GM18499 (cell line): ENCODE results near the gene ARL2.
A peak's percentile ranks its signal among the peaks of the same experiment; 100 is the strongest.
"Not testable (repeated sequence)": the region's sequence is repeated elsewhere in the genome, so short reads cannot be mapped to it uniquely, and the experiment has no call there.

Experiments
- ATAC-seq: cut with Tn5 transposase; IDR thresholded peaks from one replicate; pipeline ENCODE4 v1.9.1; 2021; ENCODE audit warnings: moderate number of reproducible peaks; ENCODE audit not compliant: insufficient read depth, unreplicated experiment

The ARL2 gene

DNA sequence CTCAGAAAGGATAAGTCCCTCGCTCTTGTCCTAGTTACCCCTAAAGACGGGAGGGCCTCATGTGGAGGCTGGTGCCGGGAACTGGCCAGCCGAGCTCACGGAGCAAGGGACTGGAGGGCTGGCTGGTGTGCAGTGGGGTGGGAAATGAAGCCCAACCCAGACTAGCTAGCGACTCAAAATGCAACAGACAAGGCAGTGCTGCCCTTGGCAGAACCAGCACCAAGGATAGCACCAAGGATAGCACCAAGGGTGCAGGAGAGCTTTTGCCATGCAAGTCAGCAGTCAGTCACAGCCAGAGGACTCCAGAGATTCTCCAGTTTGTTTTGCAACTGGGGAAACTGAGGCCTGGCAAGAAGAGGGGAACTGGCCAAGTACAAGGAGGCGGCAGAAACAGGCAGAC lies 10.7 kb upstream of the ARL2 start:
- ATAC-seq = no peak

DNA sequence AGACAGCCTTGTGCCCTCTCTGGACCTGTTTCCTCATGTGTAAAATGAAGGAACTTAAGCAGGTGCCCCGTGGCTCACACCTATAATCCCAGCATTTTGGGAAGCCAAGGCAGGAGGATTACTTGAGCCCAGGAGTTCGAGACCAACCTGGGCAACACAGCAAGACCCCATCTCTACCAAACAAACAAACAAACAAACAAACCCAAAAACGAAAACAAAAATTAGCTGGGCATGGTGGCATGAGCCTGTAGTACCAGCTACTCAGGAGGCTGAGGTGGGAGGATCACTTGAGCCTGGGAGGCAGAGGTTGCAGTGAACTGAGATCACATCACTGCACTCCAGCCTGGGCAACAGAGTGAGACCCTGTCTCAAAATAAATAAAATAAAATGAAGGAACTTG lies 10.0 kb upstream of the ARL2 start:
- not testable (repeated sequence) for ATAC-seq

DNA sequence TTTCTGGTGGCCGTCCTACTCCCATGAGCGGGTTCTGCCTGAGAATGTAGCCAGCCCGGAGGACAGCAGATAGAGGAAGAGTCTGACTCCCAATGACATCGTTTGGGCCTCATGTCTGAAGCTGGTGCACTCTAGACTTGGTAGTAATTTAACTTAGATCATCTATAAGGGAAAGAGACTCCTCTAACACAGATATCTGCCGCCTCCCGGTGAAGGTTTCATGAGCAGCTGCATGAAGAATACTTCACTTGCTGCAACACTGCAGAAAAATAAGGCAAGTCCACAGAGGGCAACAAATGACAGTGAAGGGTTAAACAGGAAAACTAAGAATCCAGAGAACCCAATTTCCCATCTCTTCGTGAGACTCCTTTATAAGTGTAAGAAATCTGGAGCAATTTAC lies 5.9 kb upstream of the ARL2 start:
- ATAC-seq = no peak

DNA sequence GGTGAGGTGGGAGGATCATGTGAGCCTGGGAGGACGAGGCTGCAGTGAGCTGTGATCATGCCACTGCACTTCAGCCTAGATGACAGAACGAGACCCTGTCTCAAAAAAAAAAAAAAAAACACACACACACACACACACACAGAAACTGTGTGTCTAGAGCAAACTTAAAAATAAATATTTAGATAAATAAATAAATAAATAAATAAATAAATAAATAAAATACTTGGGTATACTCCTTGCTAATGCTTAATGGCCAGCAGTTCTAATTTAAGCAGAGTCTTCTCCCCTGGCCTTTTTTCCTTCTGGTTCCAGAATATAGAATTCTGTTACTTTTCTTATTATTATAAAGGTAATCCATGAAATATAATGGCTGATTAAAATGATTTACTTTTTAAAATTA lies 5.1 kb upstream of the ARL2 start:
- no peak for ATAC-seq

DNA sequence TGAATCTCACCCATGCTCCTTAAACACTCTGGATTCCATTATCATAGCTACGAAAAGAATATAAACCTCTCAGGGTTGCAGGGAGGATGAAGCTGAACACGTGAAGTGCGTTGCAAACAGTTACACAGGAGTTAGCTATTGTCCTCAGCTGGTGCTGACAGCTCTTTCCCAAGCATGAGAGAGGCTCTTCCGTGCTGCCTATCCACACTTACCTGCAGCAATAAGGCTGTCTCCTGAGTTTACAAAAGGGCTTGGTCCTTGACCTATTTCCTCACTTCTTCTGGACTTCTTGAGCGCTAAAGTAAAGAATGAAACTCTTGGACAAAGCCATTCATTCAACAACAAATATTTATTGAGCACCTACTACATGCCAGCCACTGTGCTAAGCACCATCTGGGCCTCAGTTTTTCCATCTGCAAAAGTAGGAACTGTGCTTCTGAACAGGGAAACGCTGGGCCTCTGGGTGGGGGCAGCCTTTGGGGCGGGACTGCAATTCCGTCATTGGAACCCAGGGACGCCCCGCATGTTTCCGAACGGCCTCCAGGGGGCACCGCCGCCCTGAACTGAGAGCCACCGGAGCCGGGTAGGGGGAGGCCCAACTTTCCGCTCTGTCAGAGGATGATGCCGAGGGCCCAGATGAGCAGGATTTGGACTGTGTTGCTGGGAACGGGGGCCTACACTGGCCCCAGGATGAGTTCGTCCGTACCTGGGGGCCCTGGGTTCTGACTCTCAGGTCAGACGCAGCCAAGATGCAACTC lies 651 bp upstream of the ARL2 start:
- ATAC-seq = peak; percentile 28

DNA sequence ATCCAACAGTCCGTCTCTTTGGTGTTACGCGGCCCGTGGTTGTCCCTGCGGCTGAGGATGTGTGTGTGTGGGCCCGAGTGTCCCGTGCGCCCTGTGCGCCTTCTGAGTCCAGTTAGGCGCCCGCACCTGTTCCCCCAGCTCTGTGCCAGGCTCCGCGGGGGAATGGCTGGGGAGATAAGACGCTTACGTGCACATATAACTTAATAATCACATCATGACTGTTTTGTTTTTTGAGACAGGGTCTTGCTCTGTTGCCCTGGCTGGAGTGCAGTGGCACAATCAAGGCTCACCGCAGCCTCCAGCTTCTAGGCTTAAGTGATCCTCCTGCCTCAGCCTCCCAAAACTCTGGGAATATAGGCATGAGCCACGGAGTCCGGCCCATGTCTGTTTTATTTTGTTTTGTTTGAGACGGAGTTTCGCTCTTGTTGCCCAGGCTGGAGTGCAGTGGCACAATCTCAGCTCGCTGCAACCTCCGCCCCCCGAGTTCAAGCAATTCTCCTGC lies 817 bp downstream of the ARL2 start:
- no peak for ATAC-seq

DNA sequence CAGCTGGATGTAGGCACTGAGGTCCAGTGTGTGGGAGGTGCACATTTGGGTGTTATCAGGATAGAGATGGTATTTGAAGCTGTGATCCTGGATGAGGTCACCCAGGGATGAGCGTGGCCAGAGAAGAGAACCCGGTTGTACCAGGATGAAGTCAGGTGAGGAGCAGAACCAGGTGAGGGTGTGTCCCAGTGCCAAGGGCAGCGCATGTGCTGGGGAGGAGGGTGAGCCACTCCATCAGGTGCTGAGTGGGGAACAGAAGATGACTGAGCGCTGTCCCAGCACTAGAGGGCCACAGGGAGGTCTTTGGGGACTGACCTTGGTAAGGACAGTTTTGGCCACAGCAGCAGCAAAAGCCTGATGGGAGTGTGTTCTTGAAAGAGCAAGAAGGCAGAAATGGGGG lies 2.7 kb downstream of the ARL2 start:
- ATAC-seq = no peak

DNA sequence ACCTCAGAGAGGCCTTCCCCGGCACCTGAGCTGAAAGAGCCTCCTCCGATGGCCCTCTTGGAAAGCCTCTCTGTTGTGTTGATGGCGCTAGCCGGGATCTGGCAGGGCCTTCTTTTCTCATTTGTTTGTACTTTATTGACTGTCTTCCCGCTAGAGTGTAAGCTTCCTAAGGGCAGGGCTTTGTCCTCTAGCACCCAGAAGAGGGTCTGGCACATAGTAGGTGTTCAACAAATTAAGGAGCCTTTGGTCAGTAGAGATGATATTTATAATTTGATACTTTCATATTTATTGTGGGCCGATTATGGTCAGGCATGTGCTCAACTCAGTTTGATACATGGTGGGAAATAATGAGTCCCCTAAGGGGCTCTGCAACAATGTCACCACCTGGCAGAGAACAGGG lies 4.0 kb downstream of the ARL2 start:
- ATAC-seq = no peak

DNA sequence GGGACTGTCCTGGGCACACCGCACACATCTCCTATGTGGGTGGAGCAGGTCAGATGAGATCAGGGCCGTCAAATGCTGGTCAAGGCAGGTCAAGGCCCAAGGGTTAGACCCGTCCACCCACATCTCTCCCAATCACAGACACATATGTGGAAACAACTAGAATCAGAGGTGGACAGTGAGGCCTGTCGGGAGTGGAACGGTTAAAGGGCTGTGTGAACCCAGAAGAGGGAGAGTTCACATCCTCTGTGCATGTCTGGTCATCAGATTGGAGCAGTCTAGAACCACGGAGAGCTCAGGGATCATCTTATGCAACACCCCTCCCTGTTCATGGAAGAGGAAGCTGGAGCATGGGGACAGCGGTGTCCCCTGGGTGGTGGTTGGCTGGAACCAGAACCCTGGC lies 5.9 kb downstream of the ARL2 start:
- ATAC-seq = no peak

DNA sequence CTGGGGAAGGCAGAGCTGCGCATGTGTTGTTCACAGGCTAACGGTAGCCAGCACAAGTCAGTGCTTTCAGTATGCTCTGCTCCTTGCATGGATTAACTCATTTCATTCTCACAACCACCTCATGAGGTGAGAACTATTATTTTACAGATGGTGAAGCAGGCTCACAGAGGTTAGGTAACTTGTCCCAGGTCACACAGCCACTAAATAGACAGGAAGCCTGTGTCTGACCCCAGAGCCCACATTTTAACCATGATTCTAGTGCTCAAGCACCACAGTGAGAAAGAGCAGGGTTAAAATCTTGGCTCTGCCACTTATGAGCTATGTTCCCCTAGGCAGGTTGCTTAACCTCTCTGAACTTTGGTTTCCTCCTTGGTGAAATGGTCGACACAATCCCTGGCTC lies 7.0 kb downstream of the ARL2 start:
- no peak for ATAC-seq

DNA sequence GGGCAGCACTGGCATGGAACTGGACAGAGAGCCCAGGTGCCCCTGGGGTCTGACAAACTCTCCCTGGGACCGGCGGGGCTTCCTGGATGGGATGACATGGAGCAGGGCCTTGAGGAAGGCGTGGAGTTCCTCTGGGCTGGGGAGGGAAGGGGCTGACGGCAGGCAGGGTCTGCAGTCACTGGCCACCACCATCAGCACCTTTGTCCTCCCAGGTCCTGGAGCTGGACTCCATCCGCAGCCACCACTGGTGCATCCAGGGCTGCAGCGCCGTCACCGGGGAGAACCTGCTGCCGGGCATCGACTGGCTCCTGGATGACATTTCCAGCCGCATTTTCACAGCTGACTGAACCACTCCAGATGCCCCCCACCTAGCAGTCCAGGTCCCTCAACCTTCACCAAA lies 7.5 kb downstream of the ARL2 start:
- ATAC-seq = no peak

DNA sequence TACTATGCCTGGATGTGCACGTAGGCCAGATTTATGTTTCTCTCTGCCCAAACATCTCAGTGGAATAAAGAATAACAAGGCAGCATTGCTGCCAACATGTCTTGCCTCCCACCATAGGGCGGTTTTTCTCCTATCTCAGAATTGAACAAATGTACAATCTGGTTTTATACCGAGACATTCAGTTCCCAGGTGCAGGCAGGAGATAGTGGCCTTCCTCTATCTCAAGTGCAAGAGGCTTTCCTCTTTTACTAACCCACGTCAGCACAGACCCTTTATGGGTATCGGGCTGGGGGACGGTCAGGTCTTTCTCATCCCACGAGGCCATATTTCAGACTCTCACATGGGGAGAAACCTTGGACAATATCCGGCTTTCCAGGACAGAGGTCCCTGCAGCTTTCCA lies 9.5 kb downstream of the ARL2 start:
- ATAC-seq = not testable (repeated sequence)

DNA sequence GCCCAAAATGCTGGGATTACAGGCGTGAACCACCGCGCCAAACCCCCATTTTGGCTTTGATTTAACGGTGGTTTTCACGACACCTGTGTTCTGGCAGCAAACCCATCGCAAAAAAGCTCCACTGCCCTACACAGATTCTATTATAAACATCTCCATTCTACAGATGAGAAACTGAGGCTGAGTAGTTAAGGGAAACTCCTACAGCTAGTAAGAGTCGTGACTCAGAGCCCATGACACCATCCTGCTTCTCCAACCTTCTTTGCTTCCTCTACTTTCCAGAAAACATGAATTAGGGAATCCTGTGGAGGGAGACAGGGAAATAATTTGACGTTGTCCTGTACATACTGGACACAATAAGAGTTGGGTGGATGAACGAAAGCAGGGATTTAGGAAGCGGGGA lies 12.8 kb downstream of the ARL2 start:
- ATAC-seq = no peak

DNA sequence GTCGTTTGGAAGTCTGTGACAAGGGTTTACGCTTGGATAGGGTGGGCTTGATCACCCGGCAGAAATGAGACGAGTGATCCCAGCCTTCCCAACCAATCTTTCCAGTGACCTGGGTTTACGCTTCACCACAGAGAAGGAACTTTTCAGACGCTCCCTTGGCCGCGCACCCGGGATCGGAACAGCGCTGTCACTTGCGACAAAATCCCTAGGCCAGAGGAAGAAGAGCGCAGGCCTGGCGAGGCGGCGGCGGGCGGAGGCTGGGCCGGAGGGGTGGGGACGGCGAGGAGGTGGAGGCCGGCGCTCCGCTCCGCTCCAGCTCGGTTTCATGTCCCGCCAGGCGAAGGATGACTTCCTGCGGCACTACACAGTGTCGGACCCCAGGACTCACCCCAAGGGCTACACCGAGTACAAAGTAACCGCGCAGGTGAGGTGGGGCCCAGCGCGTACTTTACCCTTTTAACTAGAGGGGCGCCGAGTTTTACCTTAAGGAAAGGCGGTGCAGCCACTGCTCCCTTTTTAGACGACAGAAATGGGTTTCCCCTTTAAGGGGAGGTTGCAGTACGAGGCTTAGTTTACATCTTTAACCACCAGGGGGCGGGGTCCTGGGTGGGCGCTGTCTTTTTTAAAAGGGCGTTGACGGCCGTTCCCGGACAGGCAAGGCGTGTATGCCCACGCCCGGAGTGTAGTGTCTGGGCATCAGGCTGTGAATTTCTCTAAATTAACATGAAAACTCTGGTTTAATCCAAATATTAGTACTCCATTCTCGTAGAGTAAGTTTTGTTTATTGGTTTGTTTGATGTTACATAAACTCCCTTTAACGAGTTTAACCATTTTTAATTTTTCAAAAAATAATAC lies 13.5 kb downstream of the ARL2 start, which contains the start of gene SNX15:
Gene SNX15, plus strand, starts transcription at position 227 of the 855 bp plus-strand sequence. Its CDS starts 99 bp downstream, at position 326.
- peak; percentile 72 for ATAC-seq

DNA sequence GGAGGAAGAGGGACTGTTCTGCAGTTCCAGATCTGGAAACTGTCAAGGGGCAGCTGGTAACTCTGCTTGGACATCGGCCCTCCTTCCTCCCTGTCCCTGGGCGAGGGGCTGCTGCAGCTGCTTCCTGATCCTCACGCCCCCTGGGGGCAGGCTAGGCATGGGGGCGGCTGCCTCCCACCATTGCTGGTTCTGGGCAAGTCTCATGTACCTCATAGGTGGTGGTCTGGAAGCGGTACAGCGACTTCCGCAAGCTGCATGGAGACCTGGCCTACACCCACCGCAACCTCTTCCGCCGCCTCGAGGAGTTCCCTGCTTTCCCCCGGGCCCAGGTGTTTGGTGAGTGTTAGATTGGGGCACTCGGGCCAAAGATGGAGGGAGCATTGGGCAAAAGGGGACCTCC lies 18.3 kb downstream of the ARL2 start:
- ATAC-seq = no peak

DNA sequence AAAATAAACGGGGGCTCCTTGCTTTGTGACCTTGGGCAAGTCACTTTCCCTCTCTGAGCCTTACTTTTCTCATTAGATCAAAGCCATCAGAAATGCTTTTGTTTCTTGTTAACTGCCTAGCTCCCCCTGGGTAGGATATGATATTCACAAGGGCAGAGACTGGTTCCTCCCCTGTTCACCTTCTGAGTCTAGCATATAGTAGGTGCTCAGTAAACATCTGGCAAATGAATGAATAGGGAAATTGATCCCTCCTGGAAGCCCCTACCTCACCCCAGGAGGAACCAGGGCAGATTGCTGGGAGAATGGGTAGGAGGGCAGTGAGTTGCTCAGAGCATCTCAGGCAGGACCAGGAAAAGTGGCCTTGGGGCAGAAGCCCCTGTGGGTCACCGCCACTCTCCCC lies 20.5 kb downstream of the ARL2 start:
- ATAC-seq = no peak

DNA sequence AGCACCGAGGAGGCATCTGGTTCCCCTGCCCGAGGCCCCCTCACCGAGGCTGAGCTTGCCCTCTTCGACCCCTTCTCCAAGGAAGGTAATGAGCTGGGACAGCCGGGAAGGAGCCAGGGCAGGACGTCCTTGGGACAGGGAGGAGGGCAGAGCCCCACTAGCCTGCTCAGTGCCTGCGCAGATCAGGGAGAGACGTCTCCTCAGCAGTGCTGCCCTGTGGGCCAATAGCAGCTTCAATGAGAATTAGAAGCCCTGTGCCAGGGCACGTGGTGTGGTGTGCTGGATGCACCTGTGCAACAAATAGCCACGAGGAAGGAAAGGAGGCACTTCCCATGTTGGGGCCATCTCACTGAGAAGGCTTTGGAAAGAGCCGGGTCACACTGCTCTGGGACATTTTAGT lies 21.6 kb downstream of the ARL2 start:
- no peak for ATAC-seq

DNA sequence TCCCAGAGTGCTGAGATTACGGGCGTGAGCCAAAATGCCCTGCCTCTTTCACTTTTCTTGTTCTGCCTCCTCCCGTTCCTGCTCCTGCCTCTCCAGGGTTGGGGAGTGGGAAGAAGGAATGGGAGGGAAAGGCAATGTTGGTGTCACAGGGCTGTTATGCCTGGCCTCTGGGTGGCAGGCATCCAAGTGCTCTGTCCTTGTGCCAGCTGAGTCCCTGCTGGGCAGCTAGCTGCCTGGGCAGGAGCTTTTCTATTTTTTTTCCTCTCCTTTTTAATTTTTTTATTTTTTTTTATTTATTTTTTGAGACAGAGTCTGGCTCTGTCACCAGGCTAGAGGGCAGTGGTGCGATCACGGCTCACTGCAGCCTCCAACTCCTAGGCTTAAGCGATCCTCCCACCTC lies 23.0 kb downstream of the ARL2 start:
- ATAC-seq = no peak

DNA sequence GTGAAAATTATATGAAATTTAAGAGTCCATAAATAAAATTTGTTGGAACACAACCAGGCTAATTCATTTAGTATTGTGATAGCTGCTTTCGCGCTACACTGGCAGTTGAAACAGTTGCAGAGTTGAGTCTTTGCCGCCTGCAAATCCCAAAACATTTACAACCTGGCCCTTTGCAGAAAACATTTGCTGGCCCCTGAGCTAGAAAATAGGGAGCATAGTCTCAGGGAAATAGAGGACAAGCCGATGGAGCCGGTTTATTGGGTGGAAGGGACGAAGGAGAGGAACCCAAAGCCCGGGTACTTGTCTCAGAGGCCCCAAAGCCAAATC lies 26.5 kb downstream of the ARL2 start:
- ATAC-seq = no peak

DNA sequence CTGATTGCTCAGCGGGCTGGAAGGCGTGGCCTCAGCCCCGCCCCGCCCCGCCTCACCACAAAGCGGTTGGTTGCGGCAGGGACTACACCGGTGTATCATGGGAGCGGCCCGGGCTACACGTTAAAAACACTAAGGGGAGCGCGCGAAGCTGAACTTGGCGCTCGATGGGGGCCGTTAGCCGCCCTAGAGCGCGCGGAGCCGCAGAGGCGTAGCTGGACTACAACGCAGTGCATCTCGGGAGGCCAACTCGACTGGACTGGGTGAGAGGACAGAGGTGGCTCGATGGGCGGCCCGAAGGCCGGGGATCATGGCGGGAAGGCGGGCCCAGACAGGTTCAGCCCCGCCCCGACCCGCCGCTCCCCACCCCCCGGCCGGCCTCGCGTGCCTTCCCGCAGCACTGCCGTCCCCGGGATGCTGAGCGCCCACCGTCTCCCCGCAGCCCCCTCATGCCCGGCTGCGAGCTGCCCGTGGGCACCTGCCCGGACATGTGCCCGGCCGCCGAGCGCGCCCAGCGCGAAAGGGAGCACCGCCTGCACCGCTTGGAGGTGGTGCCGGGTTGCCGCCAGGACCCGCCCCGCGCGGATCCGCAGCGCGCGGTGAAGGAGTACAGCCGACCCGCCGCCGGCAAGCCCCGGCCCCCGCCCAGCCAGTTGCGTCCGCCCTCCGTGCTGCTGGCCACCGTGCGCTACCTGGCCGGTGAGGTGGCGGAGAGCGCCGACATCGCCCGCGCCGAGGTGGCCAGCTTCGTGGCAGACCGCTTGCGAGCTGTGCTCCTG lies 27.1 kb downstream of the ARL2 start, which contains the start of gene SAC3D1:
Gene SAC3D1, plus strand, starts transcription at position 364 of the 776 bp plus-strand sequence. Its CDS starts 83 bp downstream, at position 447.
- ATAC-seq = peak; percentile 81

DNA sequence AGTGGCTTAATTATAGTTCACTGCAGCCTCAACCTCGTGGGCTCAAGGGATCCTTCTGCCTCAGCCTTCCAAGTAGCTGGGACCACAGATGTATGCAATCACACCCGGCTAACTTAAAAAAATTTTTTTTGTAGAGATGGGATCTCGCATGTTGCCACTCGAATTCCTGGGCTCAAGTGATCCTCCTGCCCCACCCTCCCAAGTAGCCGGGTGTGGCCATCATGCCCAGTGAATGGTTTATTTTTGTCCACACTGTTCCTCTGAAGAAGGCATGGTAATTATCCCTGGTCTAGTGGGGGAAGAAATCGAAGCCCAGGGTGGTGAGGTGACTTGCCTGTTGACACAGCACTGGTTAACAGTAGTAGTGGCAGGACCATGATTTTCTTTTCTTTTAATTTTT lies 28.9 kb downstream of the ARL2 start:
- no peak for ATAC-seq
